Measurements from ENCODE around the gene PCDHAC2.

The PCDHAC2 gene, protein sequence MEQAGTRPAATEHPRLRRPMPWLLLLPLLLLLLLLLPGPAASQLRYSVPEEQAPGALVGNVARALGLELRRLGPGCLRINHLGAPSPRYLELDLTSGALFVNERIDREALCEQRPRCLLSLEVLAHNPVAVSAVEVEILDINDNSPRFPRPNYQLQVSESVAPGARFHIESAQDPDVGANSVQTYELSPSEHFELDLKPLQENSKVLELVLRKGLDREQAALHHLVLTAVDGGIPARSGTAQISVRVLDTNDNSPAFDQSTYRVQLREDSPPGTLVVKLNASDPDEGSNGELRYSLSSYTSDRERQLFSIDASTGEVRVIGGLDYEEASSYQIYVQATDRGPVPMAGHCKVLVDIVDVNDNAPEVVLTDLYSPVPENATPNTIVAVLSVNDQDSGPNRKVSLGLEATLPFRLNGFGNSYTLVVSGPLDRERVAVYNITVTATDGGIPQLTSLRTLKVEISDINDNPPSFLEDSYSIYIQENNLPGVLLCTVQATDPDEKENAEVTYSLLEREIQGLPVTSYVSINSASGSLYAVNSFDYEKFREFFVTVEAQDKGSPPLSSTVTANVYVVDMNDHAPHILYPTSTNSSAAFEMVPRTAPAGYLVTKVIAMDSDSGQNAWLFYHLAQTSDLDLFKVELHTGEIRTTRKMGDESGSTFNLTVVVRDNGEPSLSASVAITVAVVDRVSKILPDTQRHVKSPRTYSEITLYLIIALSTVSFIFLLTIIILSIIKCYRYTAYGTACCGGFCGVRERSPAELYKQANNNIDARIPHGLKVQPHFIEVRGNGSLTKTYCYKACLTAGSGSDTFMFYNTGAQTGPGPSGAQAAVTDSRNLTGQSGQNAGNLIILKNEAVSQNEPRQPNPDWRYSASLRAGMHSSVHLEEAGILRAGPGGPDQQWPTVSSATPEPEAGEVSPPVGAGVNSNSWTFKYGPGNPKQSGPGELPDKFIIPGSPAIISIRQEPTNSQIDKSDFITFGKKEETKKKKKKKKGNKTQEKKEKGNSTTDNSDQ

DNA sequence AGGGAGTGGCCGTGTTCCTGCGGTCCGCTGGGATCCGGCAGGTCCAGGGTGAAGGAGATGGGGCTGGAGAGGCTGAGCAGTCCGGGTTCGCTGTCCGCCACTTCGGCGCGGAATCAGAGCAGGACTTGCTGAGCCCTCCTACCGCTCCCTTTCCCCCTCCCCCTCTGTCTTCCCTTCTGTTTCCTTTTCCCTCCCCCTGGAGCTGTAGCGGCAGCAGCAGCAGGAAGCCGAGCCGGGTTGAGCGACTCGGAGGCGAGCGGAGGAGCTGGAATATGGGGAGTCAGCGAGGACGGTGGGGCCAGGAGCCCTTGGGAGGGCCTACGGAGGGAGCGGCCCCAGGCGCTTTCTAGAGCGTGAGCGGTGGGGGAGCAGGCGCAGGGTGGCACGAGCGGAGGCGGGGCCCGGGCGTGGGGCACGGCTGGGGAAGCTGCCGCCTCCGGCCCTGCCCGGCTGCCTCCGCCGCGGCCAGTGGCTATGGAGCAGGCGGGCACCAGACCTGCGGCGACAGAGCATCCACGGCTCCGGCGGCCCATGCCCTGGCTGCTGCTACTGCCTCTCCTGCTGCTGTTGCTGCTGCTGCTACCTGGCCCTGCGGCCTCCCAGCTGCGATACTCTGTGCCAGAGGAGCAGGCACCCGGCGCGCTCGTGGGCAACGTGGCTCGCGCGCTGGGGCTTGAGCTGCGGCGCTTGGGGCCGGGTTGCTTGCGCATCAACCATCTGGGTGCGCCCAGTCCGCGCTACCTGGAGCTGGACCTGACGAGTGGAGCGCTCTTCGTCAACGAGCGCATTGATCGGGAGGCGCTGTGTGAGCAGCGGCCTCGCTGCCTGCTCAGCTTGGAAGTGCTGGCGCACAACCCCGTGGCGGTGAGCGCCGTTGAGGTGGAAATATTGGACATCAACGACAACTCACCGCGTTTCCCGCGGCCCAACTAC, at the start of gene PCDHAC2:
Gene PCDHAC2, plus strand, starts transcription at position 184 of the 933 bp plus-strand sequence. Its CDS starts 291 bp downstream, at position 475.
- no peak for DNase-seq

DNA sequence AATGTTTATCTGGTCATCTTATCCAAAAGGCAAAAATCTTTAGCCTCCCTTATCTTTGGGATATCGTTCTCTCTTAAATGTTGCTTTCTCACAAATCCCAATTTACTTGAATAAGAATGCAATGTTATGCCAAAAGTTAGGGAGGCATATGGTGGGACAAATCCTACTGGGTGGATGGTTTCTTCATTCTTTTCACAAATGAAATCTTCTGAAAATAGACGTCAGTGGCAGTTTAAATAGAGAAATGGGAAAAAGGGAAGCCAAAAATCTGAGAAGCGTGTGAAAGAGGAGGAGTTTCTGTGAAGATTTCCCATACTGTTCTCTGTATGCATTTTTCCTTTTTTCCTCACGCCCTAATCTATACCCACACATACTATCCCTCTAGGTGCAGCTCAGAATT, 42.7 kb upstream of the PCDHAC2 start:
- no peak for DNase-seq

DNA sequence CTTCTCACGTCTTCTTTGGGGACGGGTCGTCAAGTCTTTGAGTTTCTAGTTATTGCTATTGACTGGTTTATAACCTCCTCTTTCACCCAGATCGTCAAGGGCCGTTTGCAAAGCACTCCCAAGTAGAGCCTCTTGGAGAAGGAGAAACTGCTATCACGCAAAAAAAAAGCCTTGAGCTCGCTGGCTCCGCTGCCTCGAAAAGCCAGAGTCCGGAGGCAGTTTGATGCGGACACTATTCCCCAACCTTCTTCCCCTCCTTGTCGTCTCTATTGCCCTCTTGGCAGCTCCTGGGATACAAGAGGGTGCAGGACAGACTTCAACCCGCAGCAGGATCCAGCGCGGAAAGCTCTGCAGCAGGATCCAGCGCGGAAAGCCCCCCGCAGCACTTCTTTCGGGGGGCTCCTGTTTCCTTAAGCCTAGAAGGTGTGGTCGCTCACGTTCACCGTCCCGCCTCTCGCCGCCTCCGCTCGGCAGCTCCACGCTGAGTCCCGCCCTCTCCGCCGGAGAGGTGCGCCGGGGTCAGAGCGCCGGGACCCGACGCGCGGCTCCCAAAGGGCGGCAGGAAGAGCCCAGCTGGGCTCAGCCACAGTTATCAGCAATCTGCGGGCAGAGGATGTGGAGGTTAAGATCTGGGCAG, 40.4 kb upstream of the PCDHAC2 start, which contains the start of gene PCDHAC1:
Gene PCDHAC1, plus strand, starts transcription at position 494 of the 637 bp plus-strand sequence. CDS start 594 bp downstream, outside the sequence.
- DNase-seq, result no peak

DNA sequence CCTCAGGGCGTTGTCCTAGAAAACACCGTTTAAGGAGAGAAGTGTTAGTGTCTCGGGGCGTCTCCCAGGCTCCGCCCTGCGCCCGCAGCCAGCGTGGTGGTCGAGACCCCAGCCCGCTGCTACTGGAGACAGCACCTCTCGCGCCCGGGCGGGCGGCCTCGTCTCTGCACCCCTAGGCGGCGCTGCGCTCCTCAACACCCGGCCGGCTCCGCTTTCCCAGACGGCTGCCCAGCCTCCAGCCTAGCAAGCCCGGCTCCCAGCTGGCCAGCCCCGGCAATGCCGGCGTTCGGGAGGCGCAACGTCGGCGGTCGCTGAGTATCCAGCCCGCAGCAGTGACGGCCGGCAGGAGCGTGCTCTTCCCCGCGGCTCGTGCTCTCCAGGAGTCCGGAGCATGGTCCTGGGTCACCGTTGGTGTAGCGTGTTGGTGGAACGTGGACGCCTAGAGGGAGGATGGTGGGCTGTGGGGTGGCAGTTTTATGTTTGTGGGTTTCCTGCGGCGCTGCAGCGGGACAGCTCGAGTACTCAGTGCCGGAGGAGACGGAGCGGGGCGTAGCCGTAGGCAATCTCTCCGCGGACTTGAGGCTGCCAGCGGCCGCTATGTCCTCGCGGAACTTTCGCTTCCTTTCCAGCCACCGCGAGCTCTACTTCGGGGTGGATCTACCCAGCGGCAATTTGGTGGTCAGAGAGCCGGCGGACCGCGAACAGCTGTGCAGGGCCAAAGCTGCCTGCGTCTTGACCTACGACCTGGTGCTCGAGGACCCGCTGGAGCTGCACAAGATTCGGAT, 39.6 kb upstream of the PCDHAC2 start:
- no peak for DNase-seq

DNA sequence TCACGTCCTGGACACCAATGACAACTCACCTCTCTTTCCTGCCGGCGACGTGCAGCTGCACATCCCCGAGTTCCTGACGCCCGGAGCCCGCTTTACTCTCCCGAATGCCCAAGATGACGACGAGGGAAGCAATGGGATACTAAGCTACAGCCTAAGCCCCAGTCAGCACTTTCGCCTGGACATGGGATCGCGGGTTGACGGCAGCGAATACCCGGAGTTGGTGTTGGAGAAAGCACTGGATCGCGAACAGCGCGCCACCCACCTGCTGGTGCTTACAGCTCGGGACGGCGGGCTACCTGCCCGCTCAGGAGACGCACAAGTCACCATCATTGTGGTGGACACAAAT, 39.1 kb upstream of the PCDHAC2 start:
- DNase-seq, result no peak

DNA sequence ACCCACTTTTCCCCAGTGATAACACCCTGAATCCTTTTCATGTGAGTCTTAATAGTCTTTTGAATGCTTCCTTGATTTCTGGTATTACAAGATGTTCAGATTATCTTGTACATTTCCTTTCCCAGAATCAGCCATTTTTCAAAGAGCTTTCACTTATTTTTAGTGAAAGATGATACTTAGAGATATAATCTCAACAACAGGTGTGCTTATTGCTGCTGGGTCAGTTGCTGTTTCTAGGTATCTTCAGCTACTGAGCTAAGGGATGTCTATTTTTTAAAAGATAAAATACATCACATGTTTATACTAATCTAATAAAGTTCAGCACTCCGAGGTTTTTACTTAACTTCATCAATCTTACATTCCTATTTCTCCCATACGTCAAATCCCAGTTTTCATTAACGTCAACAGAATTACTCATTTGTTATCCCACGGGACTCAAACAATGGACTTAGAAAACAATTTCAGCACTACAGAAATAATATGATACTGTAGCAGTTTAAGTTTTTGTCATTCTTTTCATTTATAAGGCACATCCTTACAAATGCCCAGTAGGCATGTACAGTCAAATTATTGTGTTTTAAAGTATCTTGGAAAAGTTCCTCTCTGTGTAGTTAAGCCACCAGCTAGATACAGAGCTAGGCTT, 31.2 kb upstream of the PCDHAC2 start:
- DNase-seq, result no peak

DNA sequence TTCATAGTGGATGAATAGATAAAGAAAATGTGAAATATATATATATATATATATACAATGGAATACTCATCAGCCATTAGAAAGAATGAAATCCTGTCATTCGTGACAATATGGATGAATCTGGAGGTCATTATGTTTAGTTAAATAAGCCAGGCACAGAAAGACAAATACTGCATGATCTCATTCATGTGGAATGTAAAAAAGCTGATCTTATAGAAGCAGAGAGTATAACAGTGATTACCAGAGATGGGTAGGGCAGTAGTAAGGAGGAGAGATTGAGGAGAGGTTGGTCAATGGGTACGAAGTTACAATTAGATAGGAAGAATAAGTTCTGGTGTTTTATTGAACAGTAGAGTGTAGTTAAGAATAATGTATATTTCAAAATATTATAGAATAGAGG, 19.7 kb upstream of the PCDHAC2 start:
- DNase-seq, result no peak

DNA sequence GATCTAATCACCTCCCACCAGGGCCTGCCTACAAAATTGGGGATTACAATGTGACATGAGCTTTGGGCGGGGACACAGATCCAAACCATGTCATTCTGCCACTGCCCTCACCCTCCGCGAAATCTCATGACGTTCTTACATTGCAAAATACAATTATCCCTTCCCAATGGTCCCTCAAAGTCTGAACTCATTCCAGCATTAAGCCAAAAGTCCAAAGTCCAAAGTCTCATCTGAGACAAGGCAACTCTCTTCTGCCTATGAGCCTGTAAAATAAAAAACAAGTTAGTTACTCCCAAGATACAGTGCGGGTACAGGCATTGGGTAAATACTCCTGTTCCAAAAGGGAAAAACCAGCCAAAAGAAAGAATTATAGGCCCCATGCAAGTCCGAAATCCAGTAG, 14.6 kb upstream of the PCDHAC2 start:
- DNase-seq, result no peak

DNA sequence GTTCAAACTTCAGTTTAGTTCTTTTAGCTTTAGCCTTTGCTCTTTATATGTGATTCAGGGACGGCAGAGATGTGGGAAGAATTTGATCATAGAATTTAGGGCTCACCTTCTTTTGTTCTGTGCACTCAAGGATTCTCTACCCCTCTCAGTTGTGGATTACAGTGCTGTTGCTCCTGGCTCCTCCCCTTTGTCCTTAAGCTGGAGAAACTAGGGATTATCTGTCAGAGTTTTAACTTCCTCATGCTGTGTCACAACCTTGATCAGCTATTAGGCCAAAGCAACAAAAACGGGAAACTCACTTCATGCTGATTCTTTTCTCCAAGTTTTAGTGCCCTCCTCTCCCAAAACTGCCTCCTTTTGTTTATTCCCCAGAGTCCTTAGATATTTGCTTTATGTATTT, 13.0 kb upstream of the PCDHAC2 start:
- no peak for DNase-seq

DNA sequence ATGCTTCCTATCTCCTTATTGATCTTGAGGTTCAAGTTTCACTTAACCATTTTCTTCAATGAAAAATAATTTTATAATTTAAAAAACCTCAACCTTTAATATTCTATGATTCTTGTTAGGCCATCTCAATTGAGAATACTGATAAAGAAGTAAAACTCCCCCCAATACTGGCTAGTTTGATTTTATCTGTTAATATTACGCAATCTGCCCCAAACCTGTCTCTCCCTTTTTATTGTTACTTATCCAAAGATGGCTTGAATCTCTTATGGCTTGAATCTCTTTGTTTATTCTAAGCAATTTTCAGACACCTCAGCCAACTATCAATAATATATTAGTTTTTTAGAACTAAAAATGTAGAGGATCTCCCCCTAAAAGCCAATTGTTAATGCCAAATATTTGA, 4.1 kb upstream of the PCDHAC2 start:
- DNase-seq, result no peak

DNA sequence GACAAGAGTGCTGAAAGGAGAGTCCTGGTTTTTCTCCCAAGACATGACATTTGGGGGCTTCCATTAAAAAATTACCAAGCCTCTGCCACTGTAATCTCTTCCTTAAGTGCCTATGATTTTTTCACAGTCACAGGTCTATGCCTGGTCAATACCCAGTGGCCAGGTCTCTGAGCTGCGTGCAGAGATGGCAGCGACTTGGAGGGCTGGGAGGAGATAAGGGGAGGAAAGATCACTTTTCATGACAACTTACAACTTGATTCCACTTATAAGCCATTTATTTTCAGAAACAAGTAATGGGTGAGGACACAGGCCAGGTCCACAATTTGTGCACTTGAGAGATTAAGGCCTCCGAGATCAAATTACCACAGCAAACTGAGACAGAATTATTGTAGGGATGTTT, 1.9 kb upstream of the PCDHAC2 start:
- no peak for DNase-seq

DNA sequence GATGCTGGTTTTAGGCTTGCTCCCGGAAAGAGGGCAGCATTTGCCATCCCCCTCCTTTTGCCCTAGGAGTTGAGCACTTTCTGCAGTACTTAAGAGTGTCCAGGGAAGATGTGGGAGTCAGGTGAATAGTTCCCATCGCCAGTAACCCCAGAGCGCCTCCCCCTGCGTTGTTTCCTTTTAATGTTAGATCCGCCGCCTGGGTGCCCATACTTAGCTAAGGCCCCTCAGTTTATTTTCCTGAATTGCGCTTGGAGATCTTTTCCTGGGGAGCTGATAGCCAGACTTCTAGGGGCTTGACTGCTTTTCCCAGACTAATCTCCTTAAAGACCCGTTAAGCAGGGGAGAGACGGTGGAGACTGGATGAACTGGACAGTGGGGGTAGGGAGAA, 377 bp upstream of the PCDHAC2 start:
- no peak for DNase-seq

DNA sequence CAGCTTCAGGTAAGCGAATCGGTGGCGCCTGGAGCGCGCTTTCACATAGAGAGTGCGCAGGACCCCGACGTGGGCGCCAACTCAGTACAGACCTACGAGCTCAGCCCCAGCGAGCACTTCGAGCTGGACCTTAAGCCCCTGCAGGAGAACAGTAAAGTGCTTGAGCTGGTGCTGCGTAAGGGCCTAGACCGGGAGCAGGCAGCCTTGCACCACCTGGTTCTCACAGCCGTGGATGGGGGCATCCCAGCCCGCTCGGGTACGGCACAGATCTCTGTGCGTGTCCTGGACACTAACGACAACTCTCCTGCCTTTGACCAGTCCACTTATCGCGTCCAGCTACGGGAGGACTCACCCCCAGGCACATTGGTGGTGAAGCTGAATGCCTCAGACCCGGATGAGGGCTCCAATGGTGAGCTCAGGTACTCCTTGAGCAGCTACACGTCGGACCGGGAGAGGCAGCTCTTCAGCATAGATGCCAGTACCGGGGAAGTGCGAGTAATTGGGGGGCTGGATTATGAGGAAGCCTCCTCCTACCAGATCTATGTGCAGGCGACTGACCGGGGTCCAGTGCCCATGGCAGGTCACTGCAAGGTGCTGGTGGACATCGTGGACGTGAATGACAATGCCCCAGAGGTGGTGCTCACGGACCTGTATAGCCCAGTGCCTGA, 1.1 kb downstream of the PCDHAC2 start:
- DNase-seq, result no peak

DNA sequence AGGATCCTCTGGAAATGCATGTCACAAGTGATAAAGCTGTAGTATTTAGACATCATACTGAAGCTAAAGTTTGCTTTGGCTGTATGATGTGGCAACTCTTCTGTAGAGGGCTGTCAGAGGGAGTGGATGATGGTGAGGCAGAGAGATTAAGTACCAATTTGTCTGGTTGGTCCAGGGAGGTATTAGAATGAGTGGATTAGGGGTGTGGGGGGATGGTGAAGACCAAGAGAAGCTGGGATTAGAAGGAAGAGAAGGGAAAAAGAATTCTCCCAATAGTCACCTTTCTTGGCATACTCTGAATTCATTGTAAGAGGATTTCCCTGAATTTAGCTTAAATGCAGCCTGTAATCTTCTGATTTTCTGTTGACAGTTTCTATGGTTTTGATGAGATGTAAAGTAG, 3.6 kb downstream of the PCDHAC2 start:
- no peak for DNase-seq

DNA sequence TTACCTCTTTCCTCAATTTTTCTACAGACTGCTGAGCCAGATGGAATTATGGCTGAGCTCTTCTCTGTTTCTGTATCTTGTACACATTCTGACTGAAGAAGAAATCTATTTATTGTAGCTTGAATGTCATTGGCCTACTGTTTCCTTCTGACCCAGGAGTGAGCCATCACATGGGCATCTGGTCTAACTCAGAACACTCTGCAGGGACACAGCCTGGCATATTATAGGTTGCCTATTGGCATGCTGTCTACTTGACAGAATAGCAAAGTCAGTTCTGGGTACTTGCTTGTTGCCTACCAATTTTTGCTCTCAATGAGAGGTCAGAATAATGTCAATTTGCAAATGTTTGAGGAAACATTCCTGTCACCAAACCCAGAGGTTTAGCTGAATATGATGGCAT, 7.3 kb downstream of the PCDHAC2 start:
- DNase-seq, result no peak

DNA sequence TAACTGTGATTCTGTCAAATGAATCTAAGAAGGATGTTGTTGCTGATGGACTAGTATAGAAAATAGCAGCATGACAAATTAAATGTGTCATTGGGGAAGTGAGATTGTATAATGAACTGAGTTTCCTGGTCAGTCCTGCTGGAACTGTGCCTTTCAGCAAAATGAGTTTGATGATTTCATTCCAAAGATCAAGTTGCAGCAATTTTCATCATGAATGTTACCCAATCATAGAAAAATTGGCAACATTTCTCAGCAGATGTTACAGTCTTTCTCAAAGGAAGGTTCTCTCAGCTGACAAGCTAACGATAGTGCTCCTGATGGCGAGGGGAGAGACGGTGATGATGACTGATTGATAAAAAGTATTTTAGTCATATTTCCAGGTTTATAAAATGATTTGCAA, 10.7 kb downstream of the PCDHAC2 start:
- DNase-seq, result no peak

DNA sequence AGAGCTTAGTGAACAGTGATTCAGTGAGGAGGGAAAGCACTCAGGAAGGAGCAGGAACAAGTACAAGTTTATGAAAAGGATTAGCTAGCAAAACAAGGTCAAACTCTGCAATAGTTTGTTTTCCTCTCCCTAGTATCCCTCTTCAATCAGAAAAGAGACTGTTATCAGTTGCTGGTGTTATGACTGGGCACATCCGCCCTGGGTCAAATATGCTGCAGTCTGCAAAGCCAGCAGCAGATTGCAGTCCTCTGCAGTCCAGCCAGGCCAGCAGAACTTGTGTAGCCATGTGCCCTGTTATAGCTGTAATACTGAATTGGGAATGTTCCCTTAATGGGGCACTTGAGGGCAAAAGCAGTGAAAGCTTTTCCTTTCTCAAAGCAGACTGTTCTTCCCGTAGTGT, 12.0 kb downstream of the PCDHAC2 start:
- no peak for DNase-seq

DNA sequence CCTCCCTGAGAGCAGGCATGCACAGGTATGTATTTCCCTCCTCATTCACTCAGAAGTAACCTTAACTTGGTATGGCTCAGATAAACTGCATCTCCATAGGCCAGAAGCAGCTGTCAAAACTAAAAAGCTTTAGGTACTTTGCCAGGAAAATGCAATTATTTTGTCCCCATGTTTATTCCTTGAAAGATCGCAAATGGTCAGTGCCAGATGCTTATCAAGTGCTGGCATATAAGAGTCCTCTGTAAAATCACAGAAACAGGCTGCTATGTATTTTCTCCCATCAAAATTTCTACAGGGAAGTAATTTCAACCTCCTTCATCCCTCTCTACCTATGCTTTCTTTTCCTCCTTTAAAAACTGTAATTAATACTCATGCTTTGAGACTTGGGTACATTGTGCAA, 12.7 kb downstream of the PCDHAC2 start:
- no peak for DNase-seq

DNA sequence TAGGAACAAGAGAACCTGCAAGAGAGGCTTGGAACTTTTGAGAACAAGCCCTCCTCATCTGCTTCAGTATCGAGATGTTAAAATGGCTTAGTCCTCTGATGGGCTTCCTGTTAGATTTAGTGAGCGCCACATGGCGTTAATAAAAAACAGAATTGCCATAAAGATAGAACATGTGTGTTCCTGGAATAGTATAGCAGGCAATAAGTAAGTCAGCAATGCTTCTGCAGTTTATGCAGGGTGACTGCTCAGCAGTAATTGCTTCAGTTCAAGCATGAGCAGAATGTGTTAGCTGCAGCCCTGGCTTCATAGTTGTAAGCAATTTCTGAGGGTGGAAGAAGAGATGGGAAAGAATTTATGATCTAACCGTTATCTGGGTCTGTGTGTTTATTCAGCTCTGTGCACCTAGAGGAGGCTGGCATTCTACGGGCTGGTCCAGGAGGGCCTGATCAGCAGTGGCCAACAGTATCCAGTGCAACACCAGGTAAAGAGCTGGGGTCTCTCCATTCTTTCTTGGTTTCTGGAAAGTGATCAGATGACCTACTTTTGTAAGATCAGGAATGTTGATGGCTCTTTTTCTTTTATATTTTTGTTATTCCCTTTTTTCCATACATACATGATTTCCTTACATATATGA, 15.9 kb downstream of the PCDHAC2 start:
- DNase-seq, result no peak

DNA sequence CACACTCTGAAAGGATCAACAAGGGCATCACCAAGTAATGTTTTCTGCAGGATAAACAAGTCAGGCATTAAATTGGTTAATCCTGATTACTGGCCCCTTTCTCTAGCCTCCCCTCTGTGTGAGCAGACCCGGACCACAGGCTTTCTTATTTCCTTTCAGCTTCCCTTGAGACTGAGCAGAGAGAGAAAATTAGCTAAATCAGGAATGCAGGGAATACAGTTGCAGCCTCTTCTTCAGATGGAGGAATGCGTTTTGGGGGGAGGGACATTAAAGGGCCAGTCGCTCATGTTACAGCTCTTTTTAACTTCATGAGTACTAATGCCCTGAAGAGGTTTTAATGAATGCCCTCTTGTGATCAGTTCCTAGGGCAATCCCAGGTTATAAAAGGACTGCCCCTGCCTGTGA, 19.8 kb downstream of the PCDHAC2 start:
- DNase-seq, result no peak
